Lower leg skin (tissue), 4 donors: Measurements from ENCODE around the gene TMPRSS13. TPM values are rescaled to one million over a fixed set of nuclear protein-coding genes. Genes with fewer than 3 reads are reported as not detected.

Experiments used
- DNase-seq, 2 donors: peaks; one replicate each; pipeline ENCODE4 v3.0.0-alpha.2; 2019; ENCODE audit warnings: low spot score in 2 of 2
- H3K4me3 ChIP-seq: fragments of 200-600 bp; sonication (generic); 2 replicates; pipeline ENCODE4 v1.5.1; 2017; ENCODE audit warnings: mild to moderate bottlenecking, low read depth; ENCODE audit not compliant: poor library complexity, severe bottlenecking
- POLR2A ChIP-seq, 2 donors: fragments of 450-650 bp; IDR thresholded peaks; one replicate each; pipeline ENCODE4 v1.6.1; 2016 to 2017; ENCODE audit warnings: antibody characterized with exemption in 2 of 2, mild to moderate bottlenecking in 1 of 2, moderate library complexity in 1 of 2
- WGBS, 2 donors: methylation state at CpG; one replicate each; pipeline ENCODE4 v1.1.5; 2018; 5-methylcytosine and 5-hydroxymethylcytosine counted together
- intact Hi-C: fragments of 100-400 bp; cut with DNase I; formaldehyde crosslinking; loops from one replicate; pipeline ENCODE4 v1.15.0; 2023; ENCODE audit warnings: low total_unique reads
- total RNA-seq, 4 donors: library from RNA; depleted of rRNA; stranded (reverse); fragments of >200 nt; gene quantifications; one replicate each; pipeline ENCODE4 v1.1.0, GENCODE V29; 2016
- TF ChIP-seq, protein P1 (sequence below), 3 donors: fragments of 450-650 bp; IDR thresholded peaks; one replicate each; pipeline ENCODE4 v1.5.1; 2016; ENCODE audit warnings: antibody characterized with exemption in 3 of 3, mild to moderate bottlenecking in 3 of 3, moderate library complexity in 2 of 3

The TMPRSS13 gene
- total RNA-seq, 4 donors from 2014 or later = 100 to 171 (median 127) TPM

DNA sequence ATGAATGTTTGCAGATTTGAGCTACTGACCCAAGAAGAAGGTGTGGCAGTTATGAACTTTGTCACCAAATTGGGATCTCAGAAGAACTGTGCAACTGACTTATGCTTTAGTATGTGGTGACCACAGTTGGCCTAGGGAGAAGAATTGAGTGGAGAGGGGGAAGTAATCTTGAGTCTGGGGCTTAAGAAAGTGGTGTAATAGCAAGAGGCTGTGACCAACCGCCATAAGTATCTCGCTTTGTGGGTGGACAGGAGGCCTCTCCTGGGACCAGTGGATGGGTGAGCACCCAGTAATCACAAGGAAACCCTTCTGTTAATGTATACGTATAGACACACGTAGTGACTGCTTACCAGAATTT is 44.3 kb upstream of the TMPRSS13 start:
- intact Hi-C loops = no loop called here
- no peak overlapping the region for H3K4me3 ChIP-seq
- no peak for TF ChIP-seq POLR2A (IDR thresholded peaks at IDR 0.05)
- TF ChIP-seq, protein P1, sequence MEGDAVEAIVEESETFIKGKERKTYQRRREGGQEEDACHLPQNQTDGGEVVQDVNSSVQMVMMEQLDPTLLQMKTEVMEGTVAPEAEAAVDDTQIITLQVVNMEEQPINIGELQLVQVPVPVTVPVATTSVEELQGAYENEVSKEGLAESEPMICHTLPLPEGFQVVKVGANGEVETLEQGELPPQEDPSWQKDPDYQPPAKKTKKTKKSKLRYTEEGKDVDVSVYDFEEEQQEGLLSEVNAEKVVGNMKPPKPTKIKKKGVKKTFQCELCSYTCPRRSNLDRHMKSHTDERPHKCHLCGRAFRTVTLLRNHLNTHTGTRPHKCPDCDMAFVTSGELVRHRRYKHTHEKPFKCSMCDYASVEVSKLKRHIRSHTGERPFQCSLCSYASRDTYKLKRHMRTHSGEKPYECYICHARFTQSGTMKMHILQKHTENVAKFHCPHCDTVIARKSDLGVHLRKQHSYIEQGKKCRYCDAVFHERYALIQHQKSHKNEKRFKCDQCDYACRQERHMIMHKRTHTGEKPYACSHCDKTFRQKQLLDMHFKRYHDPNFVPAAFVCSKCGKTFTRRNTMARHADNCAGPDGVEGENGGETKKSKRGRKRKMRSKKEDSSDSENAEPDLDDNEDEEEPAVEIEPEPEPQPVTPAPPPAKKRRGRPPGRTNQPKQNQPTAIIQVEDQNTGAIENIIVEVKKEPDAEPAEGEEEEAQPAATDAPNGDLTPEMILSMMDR (IDR thresholded peaks at IDR 0.05) = no peak
- 61 to 94% methylated on average over 4 of the region's 4 CpGs for WGBS, 2 donors
- DNase-seq = no peak

DNA sequence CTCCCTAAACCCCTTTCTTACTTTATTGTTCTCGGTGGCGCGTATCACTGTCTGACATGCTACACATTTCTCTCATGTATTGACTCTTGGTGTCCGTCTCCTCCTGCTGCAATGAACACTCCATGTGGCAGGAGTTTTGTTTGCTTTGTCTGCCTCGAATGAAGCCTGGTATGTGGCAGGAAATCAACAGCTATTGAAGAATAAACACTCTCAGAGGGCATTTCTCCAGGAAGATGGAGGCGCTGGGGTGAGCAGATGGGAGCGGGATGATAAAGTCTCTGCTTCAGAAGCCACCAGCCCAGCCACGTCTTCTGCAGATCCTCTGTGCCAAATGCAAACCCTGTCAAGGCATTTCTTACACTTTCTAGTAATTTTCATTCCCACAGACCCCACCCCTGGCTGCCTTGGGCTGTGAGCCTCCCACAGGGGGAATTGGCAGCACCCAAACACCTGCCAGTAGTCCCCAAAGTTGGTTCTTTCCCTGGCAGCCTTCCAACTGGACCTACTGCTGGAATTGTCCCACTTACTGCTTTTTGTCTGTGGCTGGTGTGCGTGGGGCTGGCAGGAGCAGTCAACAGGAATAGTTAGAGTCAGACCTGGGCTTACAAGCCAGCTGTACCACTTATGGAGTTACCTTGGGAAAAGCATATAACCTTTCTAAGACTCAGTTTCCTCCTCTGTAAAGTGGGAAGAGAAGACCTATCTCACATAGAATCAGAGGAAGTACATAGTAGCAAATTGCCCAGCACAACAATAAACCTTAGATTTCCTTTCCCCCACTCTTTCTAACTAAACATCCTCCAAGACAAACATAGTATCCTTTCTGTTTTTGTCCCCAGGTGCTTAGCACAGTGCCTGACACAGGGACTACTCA is 43.7 kb upstream of the TMPRSS13 start:
- peak in 1 of 2 donors; percentile 76 for DNase-seq
- intact Hi-C loops = no loop called here
- WGBS, 2 donors = 46 to 54% methylated on average over 9 of the region's 9 CpGs
- no peak for TF ChIP-seq POLR2A (IDR thresholded peaks at IDR 0.05)
- TF ChIP-seq, protein P1 (IDR thresholded peaks at IDR 0.05) = no peak
- no peak overlapping the region for H3K4me3 ChIP-seq

- 79 to 88% methylated on average over 9 to 10 of the region's 10 CpGs for WGBS, 2 donors
- TF ChIP-seq, protein P1 (IDR thresholded peaks at IDR 0.05) = no peak
- no peak for TF ChIP-seq POLR2A (IDR thresholded peaks at IDR 0.05)
- intact Hi-C loops = no loop called here
- no peak overlapping the region for H3K4me3 ChIP-seq
- peak in 1 of 2 donors; percentile 64 for DNase-seq
Measured at GRCh38 chr11:117972044-117972443, 42.8 kb upstream of the TMPRSS13 start.

GRCh38 chr11:117970400-117971024 is 41.3 kb upstream of the TMPRSS13 start:
- peak in 1 of 2 donors; percentile 86 for DNase-seq
- 68 to 70% methylated on average over 4 of the region's 4 CpGs for WGBS, 2 donors
- no peak overlapping the region for H3K4me3 ChIP-seq
- intact Hi-C loops = no loop called here
- TF ChIP-seq, protein P1 (IDR thresholded peaks at IDR 0.05) = no peak
- TF ChIP-seq POLR2A (IDR thresholded peaks at IDR 0.05) = no peak

GRCh38 chr11:117969160-117969991 is 40.2 kb upstream of the TMPRSS13 start:
- no peak for TF ChIP-seq POLR2A (IDR thresholded peaks at IDR 0.05)
- TF ChIP-seq, protein P1 (IDR thresholded peaks at IDR 0.05) = no peak
- intact Hi-C loops = no loop called here
- H3K4me3 ChIP-seq = no peak overlapping the region
- peak in 1 of 2 donors; percentile 25 for DNase-seq
- 89 to 94% methylated on average over 5 of the region's 5 CpGs for WGBS, 2 donors
